GM19351 (cell line): ENCODE data around the gene HMCN1.

Experiments
- ATAC-seq: cut with Tn5 transposase; IDR thresholded peaks from one replicate; pipeline ENCODE4 v1.9.1; 2021; ENCODE audit warnings: mild to moderate bottlenecking, moderate library complexity; ENCODE audit not compliant: unreplicated experiment

HMCN1 gene

GRCh38 chr1:185895208-185895900 lies 161.2 kb downstream of the HMCN1 start:
- ATAC-seq, result no peak

GRCh38 chr1:185896863-185897262 lies 162.7 kb downstream of the HMCN1 start:
- no peak for ATAC-seq

GRCh38 chr1:185906186-185906585 lies 172.0 kb downstream of the HMCN1 start:
- no peak for ATAC-seq

GRCh38 chr1:185907246-185907645 lies 173.1 kb downstream of the HMCN1 start:
- ATAC-seq, result no peak

GRCh38 chr1:185911978-185912377 lies 177.8 kb downstream of the HMCN1 start:
- no peak for ATAC-seq

- ATAC-seq, result no peak
These were observed 178.3 kb downstream of the HMCN1 start for GRCh38 chr1:185912504-185912903.

- no peak for ATAC-seq
These were observed 179.9 kb downstream of the HMCN1 start for GRCh38 chr1:185914089-185914488.

GRCh38 chr1:185916861-185917260 lies 182.7 kb downstream of the HMCN1 start:
- no peak for ATAC-seq

- no peak for ATAC-seq
These were observed 183.5 kb downstream of the HMCN1 start for GRCh38 chr1:185917646-185918045.

- ATAC-seq, result no peak
These were observed 186.4 kb downstream of the HMCN1 start for GRCh38 chr1:185920602-185921001.

GRCh38 chr1:185921636-185922035 lies 187.4 kb downstream of the HMCN1 start:
- no peak for ATAC-seq

- no peak for ATAC-seq
These were observed 192.4 kb downstream of the HMCN1 start for GRCh38 chr1:185926588-185926987.

- no peak for ATAC-seq
These were observed 195.6 kb downstream of the HMCN1 start for GRCh38 chr1:185929776-185930175.

- ATAC-seq, result no peak
These were observed 197.2 kb downstream of the HMCN1 start for GRCh38 chr1:185931438-185931837.

- ATAC-seq, result no peak
These were observed 199.4 kb downstream of the HMCN1 start for GRCh38 chr1:185933580-185933979.

- ATAC-seq, result no peak
These were observed 200.4 kb downstream of the HMCN1 start for GRCh38 chr1:185934476-185935189.

- ATAC-seq, result no peak
These were observed 201.2 kb downstream of the HMCN1 start for GRCh38 chr1:185935360-185935759.

- ATAC-seq, result no peak
These were observed 202.4 kb downstream of the HMCN1 start for GRCh38 chr1:185936641-185937040.

GRCh38 chr1:185938396-185938795 lies 204.2 kb downstream of the HMCN1 start:
- ATAC-seq, result no peak

- no peak for ATAC-seq
These were observed 205.0 kb downstream of the HMCN1 start for GRCh38 chr1:185939142-185939541.

- no peak for ATAC-seq
These were observed 208.8 kb downstream of the HMCN1 start for GRCh38 chr1:185942961-185943360.

GRCh38 chr1:185956881-185957280 lies 222.7 kb downstream of the HMCN1 start:
- no peak for ATAC-seq
